Panc1 (cell line): ENCODE results near the gene CWC22. TPM values are rescaled to one million over a fixed set of nuclear protein-coding genes. Genes with fewer than 3 reads are reported as not detected.

Experiments used
- ATAC-seq: fragments of 200-7000 bp; cut with Tn5 transposase; 2 replicates; pipeline ENCODE4 v1.9.1; 2020; ENCODE audit warnings: mild to moderate bottlenecking, moderate library complexity
- BruUV-seq: library from RNA; stranded (reverse); fragments of 400-500 nt; replicated peaks from 2 replicates; lab custom pipeline; 2021; lab: Mats Ljungman, UMichigan
- CTCF ChIA-PET: fragments of 300-600 bp; sonication (Branson Sonifier 250); formaldehyde crosslinking; loops from one replicate; lab custom pipeline; 2022; ENCODE audit warnings: antibody characterized with exemption; lab: Charles Lee
- POLR2A ChIA-PET: fragments of 300-600 bp; sonication (Branson Sonifier 250); formaldehyde crosslinking; loops from one replicate; lab custom pipeline; 2022; ENCODE audit warnings: antibody characterized with exemption; lab: Charles Lee
- DNase-seq: peaks from one replicate; pipeline ENCODE4 v3.0.0-alpha.2; 2010; ENCODE audit warnings: low read depth, low spot score
- H3K27ac ChIP-seq: 2 replicates; pipeline ENCODE4 v1.5.1; 2011; ENCODE audit warnings: mild to moderate bottlenecking, low read length, inconsistent platforms
- H3K27me3 ChIP-seq: fragments of 200-500 bp; sonication (Bioruptor generic); 2 replicates; pipeline ENCODE4 v1.6.0; 2014; ENCODE audit warnings: low read length, inconsistent platforms; ENCODE audit not compliant: control insufficient read depth, insufficient read depth
- H3K36me3 ChIP-seq: fragments of 200-500 bp; sonication (Bioruptor generic); 2 replicates; pipeline ENCODE4 v1.5.1; 2014; ENCODE audit warnings: inconsistent platforms, mild to moderate bottlenecking, low read length, moderate library complexity; ENCODE audit not compliant: control insufficient read depth, insufficient read depth
- H3K4me1 ChIP-seq: 2 replicates; pipeline ENCODE4 v1.5.1; 2011; ENCODE audit warnings: inconsistent platforms, mild to moderate bottlenecking, low read length, moderate library complexity; ENCODE audit not compliant: control insufficient read depth, insufficient read depth
- H3K4me3 ChIP-seq, 2 experiments: 2 replicates each; pipeline ENCODE4 v1.5.1; 2011 to 2012; ENCODE audit warnings: low read depth in 2 of 2, low read length in 2 of 2, mild to moderate bottlenecking in 2 of 2, inconsistent platforms in 1 of 2, moderate library complexity in 1 of 2
- H3K9me3 ChIP-seq: fragments of 200-500 bp; sonication (Bioruptor generic); 2 replicates; pipeline ENCODE4 v1.5.1; 2014; ENCODE audit warnings: low read depth, mild to moderate bottlenecking, inconsistent platforms, low read length, moderate library complexity; ENCODE audit not compliant: control insufficient read depth, insufficient read depth
- CTCF ChIP-seq: fragments of 450-650 bp; IDR thresholded peaks from 2 replicates; pipeline ENCODE4 v1.5.1; 2017; ENCODE audit warnings: mild to moderate bottlenecking
- POLR2AphosphoS5 ChIP-seq: IDR thresholded peaks from 2 replicates; pipeline ENCODE4 v1.6.1; 2012; ENCODE audit warnings: mild to moderate bottlenecking, low read depth, low read length, moderate library complexity
- REST ChIP-seq, 2 experiments: IDR thresholded peaks; 2 replicates each; pipeline ENCODE4 v1.6.1; 2011 to 2012; ENCODE audit warnings: low read depth in 2 of 2, control low read depth in 1 of 2, low read length in 1 of 2, mild to moderate bottlenecking in 1 of 2, moderate library complexity in 1 of 2; ENCODE audit not compliant: insufficient read depth in 1 of 2
- SIN3A ChIP-seq: IDR thresholded peaks from 2 replicates; pipeline ENCODE4 v1.6.1; 2012; ENCODE audit warnings: low read depth, mild to moderate bottlenecking, low read length, moderate library complexity, borderline replicate concordance; ENCODE audit not compliant: insufficient read depth
- TCF7L2 ChIP-seq: IDR thresholded peaks from 2 replicates; pipeline ENCODE4 v1.6.1; 2011; ENCODE audit warnings: mild to moderate bottlenecking, low read depth, low read length, inconsistent platforms
- in situ Hi-C: cut with HindIII; loops from 2 replicates; pipeline ENCODE4 v1.10.0; 2016; ENCODE audit warnings: low sequenced_read_pairs, low pct_unique_long_range_greater_than_20kb
- intact Hi-C: fragments of 100-400 bp; cut with micrococcal nuclease; formaldehyde crosslinking; loops from one replicate; pipeline ENCODE4 v1.10.0; 2022; ENCODE audit not compliant: unreplicated experiment
- total RNA-seq: library from RNA; stranded (reverse); gene quantifications from one replicate; pipeline ENCODE4 v1.2.1, GENCODE V29; 2021; ENCODE audit not compliant: unreplicated experiment

Gene CWC22
- total RNA-seq, 1 experiment from 2014 or later: 17.2 TPM

DNA sequence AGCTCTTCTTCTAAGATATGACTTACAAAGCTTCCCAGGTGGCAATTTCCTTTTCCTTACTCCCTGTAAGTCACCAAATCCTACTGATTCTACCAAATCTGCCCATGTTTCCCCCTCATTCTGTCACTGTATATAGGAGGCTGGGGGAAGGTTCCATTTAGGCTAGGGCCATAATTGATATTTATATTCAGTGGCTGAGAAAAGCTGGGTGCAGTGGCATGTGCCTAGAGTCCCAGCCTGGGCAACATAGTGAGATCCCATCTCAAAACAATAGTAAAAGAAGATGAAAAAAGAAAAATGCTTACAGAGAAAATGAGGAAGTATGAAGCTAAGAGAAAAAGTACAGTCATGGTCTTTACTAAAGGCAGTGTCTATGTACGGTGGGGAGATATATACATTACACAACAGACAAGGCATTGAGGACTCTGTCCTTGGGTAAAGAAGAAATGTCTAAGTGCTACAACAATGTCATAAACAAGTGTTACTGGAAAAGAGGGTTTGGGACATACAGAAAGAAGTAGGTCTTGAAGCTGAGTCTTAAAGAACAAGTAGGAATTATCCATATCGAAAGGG, 4.8 kb downstream of the CWC22 start:
- Histone ChIP-seq H3K4me1 (peaks cover 6% of the 10 kb centered on the region; the same call in 1 of the 2 replicates), H3K27me3 (no peaks in the 10 kb centered on the region), H3K4me3 (no peak overlapping the region), H3K27ac (no peak overlapping the region), H3K9me3 (no peaks in the 10 kb centered on the region), H3K36me3 (peaks cover 3% of the 10 kb centered on the region)
- no TSS peak for BruUV-seq
- in situ Hi-C loops: no loop called here
- TF ChIP-seq POLR2AphosphoS5: no peak
- no peak for TF ChIP-seq TCF7L2
- no peak for TF ChIP-seq REST (IDR thresholded peaks at IDR 0.05; ENCODE audit: insufficient read depth in 1 of 2, low read depth in 2 of 2, low read length in 1 of 2)
- no peak for TF ChIP-seq SIN3A
- no peak for TF ChIP-seq CTCF
- CTCF ChIA-PET: no interaction called here
- no peak for DNase-seq
- intact Hi-C loops: no loop called here
- POLR2A ChIA-PET: no interaction called here
- ATAC-seq: no peak

- intact Hi-C loops (no loop called here), in situ Hi-C loops (no loop called here)
- no peak overlapping the region for H3K27ac ChIP-seq
- peaks cover 2% of the 10 kb centered on the region for H3K36me3 ChIP-seq
- DNase-seq (no peak), ATAC-seq (no peak)
- no peak overlapping the region for H3K4me3 ChIP-seq
- no peaks in the 10 kb centered on the region for H3K27me3 ChIP-seq
- ChIA-PET POLR2A (no interaction called here), CTCF (no interaction called here)
- H3K4me1 ChIP-seq: peaks cover 6% of the 10 kb centered on the region; the same call in 1 of the 2 replicates
- BruUV-seq: no TSS peak
- no peak for TF ChIP-seq SIN3A
- TF ChIP-seq TCF7L2: no peak
- TF ChIP-seq POLR2AphosphoS5: no peak
- TF ChIP-seq REST (IDR thresholded peaks at IDR 0.05; ENCODE audit: insufficient read depth in 1 of 2, low read depth in 2 of 2, low read length in 1 of 2): no peak
- TF ChIP-seq CTCF: peak; percentile 14; the same call in 1 of the 2 replicates
- no peaks in the 10 kb centered on the region for H3K9me3 ChIP-seq
These were observed 5.4 kb downstream of the CWC22 start for GRCh38 chr2:180001726-180002125.
